Limb (tissue), 2 donors: ENCODE measurements around the gene SLC25A40.
"Not testable (repeated sequence)": the region's sequence is repeated elsewhere in the genome, so short reads cannot be mapped to it uniquely, and the experiment has no call there.

Source experiments
- DNase-seq, 2 donors: peaks; one replicate each; pipeline ENCODE4 v3.0.0-alpha.2; 2016; ENCODE audit errors: extremely low spot score in 2 of 2

SLC25A40 gene

DNA sequence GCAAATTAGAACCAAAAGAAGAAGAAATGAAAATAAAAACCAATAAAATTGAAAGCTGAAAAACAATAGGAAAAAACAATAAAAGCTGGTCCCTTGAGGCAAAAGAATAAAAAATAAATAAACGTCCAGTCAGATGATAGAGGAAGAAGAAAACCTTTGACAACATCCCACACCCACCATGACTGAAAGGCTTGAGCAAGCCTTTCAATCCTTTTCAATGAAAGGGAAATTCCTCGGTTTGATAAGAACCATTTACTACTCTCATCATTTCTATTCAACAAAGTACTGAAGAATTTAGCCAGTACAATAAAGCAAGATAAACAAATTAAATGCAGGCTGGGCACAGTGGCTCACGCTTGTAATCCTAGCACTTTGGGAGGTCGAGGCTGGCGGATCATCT, 3.8 kb downstream of the SLC25A40 start:
- no peak for DNase-seq

DNA sequence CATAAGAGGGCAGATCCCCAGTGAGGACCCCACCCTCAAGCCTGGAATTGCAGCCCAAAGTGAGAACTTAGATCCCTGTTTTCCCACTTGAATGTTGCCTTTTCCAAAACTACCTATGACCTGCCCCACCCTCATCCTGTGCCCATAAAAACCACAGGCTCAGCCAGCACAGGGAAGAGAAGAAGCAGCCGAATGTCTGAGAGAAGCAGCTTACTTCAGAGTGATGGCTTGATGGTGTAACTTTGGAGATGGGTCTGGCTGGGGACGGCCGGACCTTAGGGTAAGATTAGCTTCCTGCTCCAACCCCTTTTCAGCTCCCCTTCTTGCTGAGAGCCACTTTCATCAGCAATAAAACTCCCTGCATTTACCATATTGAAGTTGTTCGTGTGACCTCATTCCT, 5.7 kb downstream of the SLC25A40 start:
- DNase-seq, result no peak

DNA sequence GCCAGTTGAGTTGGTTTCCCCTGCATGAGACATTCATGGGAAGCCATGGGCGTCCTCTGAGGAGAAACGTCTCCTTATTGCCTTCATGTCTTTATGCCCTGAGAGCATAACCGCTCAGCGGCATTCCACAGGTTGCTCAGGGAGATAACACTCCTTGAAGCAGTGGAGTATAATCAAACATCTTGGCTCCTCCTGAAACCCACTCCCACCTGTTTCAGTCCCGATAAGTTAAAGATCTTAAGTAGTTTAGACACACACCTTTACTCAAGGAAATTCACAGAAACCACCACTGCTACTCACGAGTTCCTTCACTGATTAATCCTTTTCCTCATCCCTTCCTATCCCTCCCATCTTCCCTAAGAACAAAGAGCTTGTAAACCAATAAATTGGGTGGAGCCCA, 9.6 kb downstream of the SLC25A40 start:
- not testable (repeated sequence) for DNase-seq

DNA sequence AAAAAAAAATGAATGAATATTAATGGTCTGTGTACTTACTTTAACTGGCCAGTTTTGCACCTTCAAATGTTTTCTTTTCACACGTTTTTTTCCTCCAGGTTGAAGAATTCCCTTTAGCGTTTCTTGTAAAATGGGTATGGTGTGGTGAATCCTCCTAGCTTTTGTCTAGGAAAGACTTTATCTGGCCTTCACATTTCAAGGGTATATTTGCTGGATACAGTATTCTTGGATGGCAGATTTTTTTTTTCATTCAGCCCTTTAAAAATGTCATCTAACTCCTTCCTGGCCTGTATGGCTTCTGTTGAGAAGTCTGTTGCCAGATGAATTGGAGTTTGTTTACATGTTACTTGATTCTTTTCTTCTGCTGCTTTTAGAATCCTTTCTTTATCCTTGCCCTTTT, 10.1 kb downstream of the SLC25A40 start:
- DNase-seq, result no peak

DNA sequence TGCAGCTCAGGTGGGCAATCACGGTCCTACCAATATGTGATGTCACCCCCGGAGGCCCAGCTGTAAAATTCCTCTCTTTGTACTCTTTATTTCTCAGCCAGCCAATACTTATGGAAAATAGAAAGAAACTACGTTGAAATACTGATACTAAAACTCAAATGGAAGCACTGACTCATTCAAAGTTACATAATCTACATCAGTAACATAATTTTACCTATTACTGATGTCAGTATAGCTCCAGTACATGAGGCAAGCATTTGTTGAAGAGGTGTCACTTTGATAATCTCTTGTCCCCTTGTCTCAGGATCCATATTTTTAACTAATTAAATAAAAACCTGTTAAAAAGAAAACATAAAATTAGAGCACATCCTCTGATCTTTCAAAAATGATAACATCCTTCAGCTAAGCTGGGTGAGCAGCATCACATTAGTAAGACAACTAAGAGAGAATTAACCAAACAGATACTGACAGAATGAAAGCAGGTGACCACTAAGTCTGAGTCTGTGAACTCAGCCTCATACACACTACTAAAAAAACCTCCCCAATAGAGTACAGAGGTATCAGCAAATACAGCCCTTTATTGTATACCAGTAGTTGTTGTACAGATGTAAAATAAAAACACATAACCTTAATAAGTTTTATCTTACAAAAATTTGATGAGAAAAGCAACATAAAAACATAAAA, 17.6 kb downstream of the SLC25A40 start:
- no peak for DNase-seq

DNA sequence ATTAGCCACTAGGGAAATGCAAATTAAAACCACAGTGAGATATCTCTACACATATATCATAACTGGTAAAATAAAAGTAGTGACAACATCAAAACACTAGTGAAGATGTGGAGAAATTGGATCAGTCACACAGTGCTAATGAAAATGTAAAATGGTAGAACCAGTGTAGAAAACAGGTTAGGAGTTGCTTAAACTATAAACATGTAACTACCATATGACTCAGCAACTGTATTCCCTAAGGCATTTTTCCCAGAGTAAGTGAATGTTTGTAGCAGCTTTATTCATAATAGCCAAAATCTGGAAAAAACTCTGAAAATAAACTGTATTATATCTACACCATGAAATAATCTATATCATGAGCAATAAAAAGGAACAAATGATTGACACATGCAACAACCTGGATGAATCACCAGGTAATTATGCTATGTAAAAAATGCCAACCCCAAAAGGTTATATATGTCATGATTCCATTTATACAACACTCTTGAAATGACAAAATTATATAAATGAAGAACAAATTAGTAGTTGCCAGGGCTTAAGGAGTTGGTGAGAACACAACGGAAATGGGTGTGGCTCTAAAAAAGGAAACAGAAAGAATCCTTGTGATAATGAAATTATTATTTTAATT, 22.8 kb downstream of the SLC25A40 start:
- DNase-seq, result no peak

DNA sequence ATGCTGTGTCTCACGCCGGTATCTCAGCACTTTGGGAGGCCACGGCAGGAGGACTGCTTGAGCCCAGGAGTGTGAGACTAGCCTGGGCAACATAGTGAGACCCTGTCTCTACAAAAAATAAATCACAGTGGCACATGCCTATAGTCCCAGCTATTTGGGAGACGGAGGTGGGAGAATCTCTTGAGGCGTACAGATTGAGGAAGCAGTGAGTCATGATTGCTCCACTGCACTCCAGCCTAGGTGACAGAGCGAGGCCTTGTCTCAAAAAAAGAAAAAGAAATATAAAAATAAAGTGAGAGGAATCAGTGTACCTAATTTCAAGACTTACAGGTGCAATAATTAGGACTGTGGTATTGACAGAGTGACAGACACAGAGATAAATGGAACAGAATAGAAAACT, 23.9 kb downstream of the SLC25A40 start:
- DNase-seq, result no peak

- no peak for DNase-seq
Measured at GRCh38 chr7:87850836-87851593, 25.1 kb downstream of the SLC25A40 start.

GRCh38 chr7:87837597-87837996, 38.6 kb downstream of the SLC25A40 start:
- no peak for DNase-seq

- DNase-seq, result no peak
Measured at GRCh38 chr7:87833130-87833529, 43.0 kb downstream of the SLC25A40 start.

GRCh38 chr7:87831097-87831496, 45.1 kb downstream of the SLC25A40 start:
- DNase-seq, result no peak

- DNase-seq, result not testable (repeated sequence)
Measured at GRCh38 chr7:87828383-87828782, 47.8 kb downstream of the SLC25A40 start.

DNA sequence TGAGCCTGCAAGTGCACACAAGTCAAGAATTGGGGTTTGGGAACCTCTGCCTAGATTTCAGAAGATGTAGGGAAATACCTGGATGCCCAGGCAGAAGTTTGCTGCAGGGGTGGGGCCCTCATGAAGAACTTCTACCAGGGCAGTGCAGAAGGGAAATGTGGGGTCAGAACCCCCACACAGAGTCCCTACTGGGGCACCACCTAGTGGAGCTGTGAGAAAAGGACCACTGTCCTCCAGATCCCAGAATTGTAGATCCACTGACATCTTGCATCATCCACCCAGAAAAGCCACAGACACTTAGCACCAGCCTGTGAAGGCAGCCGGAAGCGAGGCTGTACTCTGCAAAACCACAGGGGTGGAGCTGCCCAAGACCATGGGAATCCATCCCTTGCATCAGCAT, 50.8 kb downstream of the SLC25A40 start:
- DNase-seq, result not testable (repeated sequence)

DNA sequence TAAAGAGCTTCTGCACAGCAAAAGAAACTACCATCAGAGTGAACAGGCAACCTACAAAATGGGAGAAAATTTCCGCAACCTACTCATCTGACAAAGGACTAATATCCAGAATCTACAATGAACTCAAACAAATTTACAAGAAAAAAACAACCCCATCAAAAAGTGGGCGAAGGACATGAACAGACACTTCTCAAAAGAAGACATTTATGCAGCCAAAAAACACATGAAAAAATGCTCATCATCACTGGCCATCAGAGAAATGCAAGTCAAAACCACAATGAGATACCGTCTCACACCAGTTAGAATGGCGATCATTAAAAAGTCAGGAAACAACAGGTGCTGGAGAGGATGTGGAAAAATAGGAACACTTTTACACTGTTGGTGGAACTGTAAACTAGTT, 54.1 kb downstream of the SLC25A40 start:
- DNase-seq, result not testable (repeated sequence)

DNA sequence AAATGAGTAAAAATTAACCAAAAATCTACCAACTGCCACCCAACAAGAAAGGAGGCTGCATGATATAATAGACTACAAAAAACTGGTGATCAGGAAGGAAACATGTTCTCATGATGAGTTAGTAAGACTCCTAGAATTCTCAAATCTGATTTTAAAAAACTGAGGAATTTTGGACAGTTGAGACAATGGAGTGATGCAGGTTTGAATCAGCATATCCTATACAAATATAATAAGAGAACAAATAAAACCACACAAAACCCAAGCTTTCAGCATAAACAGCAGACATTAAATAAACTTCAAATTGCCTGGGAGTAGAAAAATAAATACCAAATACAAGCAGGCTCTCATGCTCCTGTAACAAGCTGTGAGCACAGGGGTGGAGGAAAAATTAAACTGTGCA, 57.8 kb downstream of the SLC25A40 start:
- DNase-seq, result no peak

GRCh38 chr7:87816389-87816788, 59.8 kb downstream of the SLC25A40 start:
- no peak for DNase-seq

- DNase-seq, result no peak
Measured at GRCh38 chr7:87810726-87811125, 65.4 kb downstream of the SLC25A40 start.

- no peak for DNase-seq
Measured at GRCh38 chr7:87810130-87810529, 66.0 kb downstream of the SLC25A40 start.

GRCh38 chr7:87806150-87806549, 70.0 kb downstream of the SLC25A40 start:
- no peak for DNase-seq

GRCh38 chr7:87797798-87798403, 78.3 kb downstream of the SLC25A40 start:
- peak in 1 of 2 donors; percentile 38 for DNase-seq

- DNase-seq, result no peak
Measured at GRCh38 chr7:87797395-87797794, 78.8 kb downstream of the SLC25A40 start.

DNA sequence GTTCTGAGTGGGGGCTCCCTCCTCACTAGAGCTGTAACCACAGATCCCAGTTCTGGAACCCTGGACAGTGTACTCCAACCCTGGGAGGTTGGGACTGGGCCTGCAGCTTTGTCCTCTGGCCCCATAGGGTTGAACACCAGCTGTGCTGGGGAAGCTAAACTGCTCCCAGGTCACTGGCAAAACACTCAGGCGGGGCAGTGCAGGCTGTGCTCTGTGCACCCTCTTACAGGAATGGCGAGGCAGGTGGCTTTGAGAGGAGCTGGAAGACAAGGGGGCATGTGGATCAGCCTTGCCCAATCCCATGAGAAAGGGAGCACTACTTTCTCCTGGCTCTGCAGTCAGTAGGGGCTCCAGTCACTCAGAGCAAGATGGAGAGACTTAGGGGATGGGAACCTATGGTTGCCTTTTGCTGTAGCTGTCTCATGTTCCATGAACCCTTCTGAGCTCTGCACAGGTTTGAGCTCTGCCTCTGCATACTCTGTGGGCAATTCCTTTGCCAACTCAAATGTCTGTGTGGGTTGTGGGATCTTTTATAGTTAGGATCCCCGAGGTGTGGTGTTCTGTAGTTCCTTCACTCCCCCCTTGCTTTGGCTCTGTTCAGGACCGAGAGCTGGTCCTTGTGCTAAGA, 90.7 kb downstream of the SLC25A40 start:
- no peak for DNase-seq
